Osteocyte (in vitro differentiated cells): Measurements from ENCODE around the gene AGMO. TPM values are rescaled to one million over a fixed set of nuclear protein-coding genes. Genes with fewer than 3 reads are reported as not detected.

ENCODE experiments used
- DNase-seq: peaks from one replicate; pipeline ENCODE4 v3.0.0; 2021; ENCODE audit warnings: mixed read lengths; ENCODE audit not compliant: unreplicated experiment; ENCODE audit errors: extremely low spot score
- H3K27ac Mint-ChIP-seq: one replicate; pipeline ENCODE4 v1.8.0; 2021; ENCODE audit warnings: mild to moderate bottlenecking, mixed read lengths; ENCODE audit not compliant: unreplicated experiment
- H3K27me3 Mint-ChIP-seq: one replicate; pipeline ENCODE4 v1.8.0; 2021; ENCODE audit warnings: mixed read lengths; ENCODE audit not compliant: unreplicated experiment
- H3K36me3 Mint-ChIP-seq: one replicate; pipeline ENCODE4 v1.8.0; 2021; ENCODE audit warnings: mixed read lengths; ENCODE audit not compliant: unreplicated experiment
- H3K4me1 Mint-ChIP-seq: one replicate; pipeline ENCODE4 v1.8.0; 2021; ENCODE audit warnings: mixed read lengths; ENCODE audit not compliant: unreplicated experiment
- H3K4me3 Mint-ChIP-seq: one replicate; pipeline ENCODE4 v1.8.0; 2021; ENCODE audit warnings: mild to moderate bottlenecking, moderate library complexity, mixed read lengths; ENCODE audit not compliant: unreplicated experiment
- H3K9me3 Mint-ChIP-seq: one replicate; pipeline ENCODE4 v1.8.0; 2021; ENCODE audit warnings: mixed read lengths; ENCODE audit not compliant: unreplicated experiment
- total RNA-seq: library from RNA; stranded (reverse); gene quantifications from 2 replicates; pipeline ENCODE4 v1.2.1, GENCODE V29; 2021
- TF ChIP-seq, protein P1 (sequence below): fragments of 200-600 bp; sonication (generic); IDR thresholded peaks from 2 replicates; pipeline ENCODE4 v1.5.0; 2021; ENCODE audit warnings: antibody characterized with exemption, mild to moderate bottlenecking, moderate library complexity

AGMO gene
- total RNA-seq, 1 donor from 2014 or later = 1.7 TPM

GRCh38 chr7:15341817-15342216, 220.0 kb downstream of the AGMO start:
- Mint-ChIP-seq H3K36me3 (peaks cover 11% of the 10 kb centered on the region), H3K4me3 (no peak overlapping the region), H3K27me3 (no peaks in the 10 kb centered on the region), H3K27ac (no peak overlapping the region), H3K9me3 (peaks cover 9% of the 10 kb centered on the region), H3K4me1 (peaks cover 2% of the 10 kb centered on the region)
- DNase-seq = no peak
- TF ChIP-seq, protein P1, sequence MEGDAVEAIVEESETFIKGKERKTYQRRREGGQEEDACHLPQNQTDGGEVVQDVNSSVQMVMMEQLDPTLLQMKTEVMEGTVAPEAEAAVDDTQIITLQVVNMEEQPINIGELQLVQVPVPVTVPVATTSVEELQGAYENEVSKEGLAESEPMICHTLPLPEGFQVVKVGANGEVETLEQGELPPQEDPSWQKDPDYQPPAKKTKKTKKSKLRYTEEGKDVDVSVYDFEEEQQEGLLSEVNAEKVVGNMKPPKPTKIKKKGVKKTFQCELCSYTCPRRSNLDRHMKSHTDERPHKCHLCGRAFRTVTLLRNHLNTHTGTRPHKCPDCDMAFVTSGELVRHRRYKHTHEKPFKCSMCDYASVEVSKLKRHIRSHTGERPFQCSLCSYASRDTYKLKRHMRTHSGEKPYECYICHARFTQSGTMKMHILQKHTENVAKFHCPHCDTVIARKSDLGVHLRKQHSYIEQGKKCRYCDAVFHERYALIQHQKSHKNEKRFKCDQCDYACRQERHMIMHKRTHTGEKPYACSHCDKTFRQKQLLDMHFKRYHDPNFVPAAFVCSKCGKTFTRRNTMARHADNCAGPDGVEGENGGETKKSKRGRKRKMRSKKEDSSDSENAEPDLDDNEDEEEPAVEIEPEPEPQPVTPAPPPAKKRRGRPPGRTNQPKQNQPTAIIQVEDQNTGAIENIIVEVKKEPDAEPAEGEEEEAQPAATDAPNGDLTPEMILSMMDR = no peak

DNA sequence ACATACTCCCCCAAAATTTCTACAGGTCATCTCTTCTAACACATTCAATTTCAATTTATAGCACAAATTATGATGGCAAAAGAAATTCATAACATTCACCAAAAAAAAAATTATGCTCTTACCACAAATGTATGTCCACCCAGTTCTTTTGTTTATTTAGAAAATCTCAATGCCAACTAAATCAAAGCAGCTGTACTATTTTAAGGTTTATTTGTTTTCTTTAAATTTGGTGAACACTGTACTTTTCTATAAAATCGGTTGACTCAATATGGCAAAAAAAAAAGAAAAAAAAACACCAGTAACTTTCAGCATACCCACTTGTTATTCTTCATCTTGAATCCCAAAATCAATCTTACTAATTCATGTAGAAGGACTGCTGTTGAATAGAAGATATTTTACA, 225.7 kb downstream of the AGMO start:
- peaks cover 11% of the 10 kb centered on the region for H3K36me3 Mint-ChIP-seq
- H3K9me3 Mint-ChIP-seq = peaks cover 9% of the 10 kb centered on the region
- H3K27me3 Mint-ChIP-seq = no peaks in the 10 kb centered on the region
- DNase-seq = no peak
- TF ChIP-seq, protein P1 = no peak
- no peak overlapping the region for H3K4me3 Mint-ChIP-seq
- peaks cover 20% of the 10 kb centered on the region for H3K4me1 Mint-ChIP-seq
- no peak overlapping the region for H3K27ac Mint-ChIP-seq

GRCh38 chr7:15335390-15335789, 226.4 kb downstream of the AGMO start:
- H3K27ac Mint-ChIP-seq = no peak overlapping the region
- no peaks in the 10 kb centered on the region for H3K27me3 Mint-ChIP-seq
- peaks cover 11% of the 10 kb centered on the region for H3K36me3 Mint-ChIP-seq
- peaks cover 27% of the 10 kb centered on the region for H3K4me1 Mint-ChIP-seq
- peaks cover 9% of the 10 kb centered on the region for H3K9me3 Mint-ChIP-seq
- TF ChIP-seq, protein P1 = no peak
- DNase-seq = no peak
- H3K4me3 Mint-ChIP-seq = no peak overlapping the region

GRCh38 chr7:15334536-15335263, 227.1 kb downstream of the AGMO start:
- no peaks in the 10 kb centered on the region for H3K27me3 Mint-ChIP-seq
- peaks cover 8% of the 10 kb centered on the region for H3K9me3 Mint-ChIP-seq
- DNase-seq = no peak
- peaks cover 10% of the 10 kb centered on the region for H3K36me3 Mint-ChIP-seq
- H3K27ac Mint-ChIP-seq = no peak overlapping the region
- TF ChIP-seq, protein P1 = no peak
- peaks cover 32% of the 10 kb centered on the region for H3K4me1 Mint-ChIP-seq
- no peak overlapping the region for H3K4me3 Mint-ChIP-seq

GRCh38 chr7:15332956-15333355, 228.9 kb downstream of the AGMO start:
- TF ChIP-seq, protein P1 = no peak

More at GRCh38 chr7:15332956-15333355, 228.9 kb downstream of the AGMO start:
- no peaks in the 10 kb centered on the region for H3K9me3 Mint-ChIP-seq
- no peak for DNase-seq
- no peaks in the 10 kb centered on the region for H3K27me3 Mint-ChIP-seq
- peaks cover 2% of the 10 kb centered on the region for H3K36me3 Mint-ChIP-seq
- H3K4me3 Mint-ChIP-seq = no peak overlapping the region
- H3K4me1 Mint-ChIP-seq = peaks cover 37% of the 10 kb centered on the region
- no peak overlapping the region for H3K27ac Mint-ChIP-seq
